Measurements from ENCODE around the gene UBR2. TPM values are rescaled to one million over a fixed set of nuclear protein-coding genes. Genes with fewer than 3 reads are reported as not detected.

Gene UBR2
- total RNA-seq, 4 donors from 2014 or later: 22.7 to 28.7 (median 25.3) TPM

DNA sequence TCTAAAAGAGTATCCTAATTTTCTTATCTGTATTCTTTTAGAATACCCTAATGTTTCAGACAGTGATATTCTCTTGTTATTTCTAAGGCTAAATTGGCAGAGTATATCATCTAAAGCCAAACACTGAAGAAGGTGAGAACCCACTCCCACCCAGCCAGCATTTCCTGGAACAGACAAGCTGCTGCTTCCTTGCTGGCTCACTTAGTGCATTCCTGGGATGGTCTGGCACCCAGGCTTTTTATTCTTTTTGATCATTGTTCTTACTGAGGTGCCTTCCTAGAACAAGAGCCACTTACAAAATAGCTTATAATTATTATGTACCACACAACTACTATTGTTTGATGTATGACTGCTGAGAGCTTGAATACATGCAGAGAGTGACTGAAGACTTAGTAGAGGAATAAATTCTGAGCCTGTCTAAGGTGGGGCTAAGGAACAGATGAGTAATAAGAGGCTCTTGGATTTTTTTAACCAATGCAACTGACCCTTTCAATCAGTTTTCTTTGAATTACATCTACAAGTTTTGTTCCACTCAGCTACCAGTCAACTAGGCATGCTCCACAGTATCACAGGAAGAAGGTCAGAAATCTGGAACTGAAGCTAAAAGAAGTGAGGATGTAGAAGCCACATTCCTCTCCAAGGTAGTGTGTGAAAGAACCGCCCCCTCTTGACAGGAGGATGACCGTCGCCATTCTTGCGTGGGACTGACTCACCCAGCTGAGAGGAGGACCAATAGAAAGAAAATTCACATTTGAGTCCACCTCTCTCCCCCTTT lies 128.5 kb downstream of the UBR2 start:
- no peak for TF ChIP-seq CTCF (IDR thresholded peaks at IDR 0.05)
- TF ChIP-seq POLR2A (IDR thresholded peaks at IDR 0.05): no peak
- 65 to 67% methylated on average over 4 of the region's 4 CpGs for WGBS, 2 donors
- no peak overlapping the region for H3K4me3 ChIP-seq (ENCODE audit: low read depth, poor library complexity, severe bottlenecking)
- no peak for DNase-seq (ENCODE audit: low spot score in 2 of 2)
- intact Hi-C loops (cut with DNase I; ENCODE audit: low total_unique reads): no loop called here

DNA sequence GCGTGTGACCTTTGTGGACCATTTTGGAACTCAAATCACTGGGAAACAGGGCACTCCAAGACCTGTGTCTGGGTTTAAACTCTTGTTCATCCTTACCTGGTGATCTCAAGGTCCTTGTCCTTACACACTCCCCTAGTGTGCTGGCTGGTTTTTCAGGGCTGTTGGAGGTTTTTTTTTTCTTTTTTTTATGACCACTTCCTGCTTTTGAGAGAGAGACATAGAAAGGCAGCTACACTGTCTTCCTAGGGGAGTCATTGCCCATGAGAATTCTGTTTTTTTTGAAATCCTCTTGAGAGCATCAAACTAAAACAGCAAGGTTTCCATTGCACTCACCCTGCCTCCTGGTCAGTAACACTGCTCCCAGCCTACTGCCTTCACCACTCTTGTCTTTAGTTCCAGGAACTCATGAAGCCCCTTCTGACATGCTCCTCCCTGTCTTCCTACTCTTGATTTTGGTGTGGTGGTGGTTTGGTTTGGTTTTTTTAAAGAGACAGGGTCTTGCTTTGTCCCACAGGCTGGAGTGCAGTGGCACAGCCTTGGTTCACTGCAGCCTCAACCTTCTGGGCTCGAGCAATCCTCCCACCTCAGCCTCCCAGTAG lies 130.0 kb downstream of the UBR2 start:
- DNase-seq (ENCODE audit: low spot score in 2 of 2): no peak
- intact Hi-C loops (cut with DNase I; ENCODE audit: low total_unique reads): no loop called here
- H3K4me3 ChIP-seq (ENCODE audit: low read depth, poor library complexity, severe bottlenecking): no peak overlapping the region
- 93 to 97% methylated on average over 2 of the region's 2 CpGs for WGBS, 2 donors
- TF ChIP-seq POLR2A (IDR thresholded peaks at IDR 0.05): no peak
- no peak for TF ChIP-seq CTCF (IDR thresholded peaks at IDR 0.05)

- no peak for DNase-seq (ENCODE audit: low spot score in 2 of 2)
- 35 to 53% methylated on average over 4 of the region's 4 CpGs for WGBS, 2 donors
- intact Hi-C loops (cut with DNase I; ENCODE audit: low total_unique reads): no loop called here
- no peak overlapping the region for H3K4me3 ChIP-seq (ENCODE audit: low read depth, poor library complexity, severe bottlenecking)
- TF ChIP-seq POLR2A (IDR thresholded peaks at IDR 0.05): no peak
- TF ChIP-seq CTCF (IDR thresholded peaks at IDR 0.05): no peak
These were observed 130.8 kb downstream of the UBR2 start for GRCh38 chr6:42694586-42694985.

DNA sequence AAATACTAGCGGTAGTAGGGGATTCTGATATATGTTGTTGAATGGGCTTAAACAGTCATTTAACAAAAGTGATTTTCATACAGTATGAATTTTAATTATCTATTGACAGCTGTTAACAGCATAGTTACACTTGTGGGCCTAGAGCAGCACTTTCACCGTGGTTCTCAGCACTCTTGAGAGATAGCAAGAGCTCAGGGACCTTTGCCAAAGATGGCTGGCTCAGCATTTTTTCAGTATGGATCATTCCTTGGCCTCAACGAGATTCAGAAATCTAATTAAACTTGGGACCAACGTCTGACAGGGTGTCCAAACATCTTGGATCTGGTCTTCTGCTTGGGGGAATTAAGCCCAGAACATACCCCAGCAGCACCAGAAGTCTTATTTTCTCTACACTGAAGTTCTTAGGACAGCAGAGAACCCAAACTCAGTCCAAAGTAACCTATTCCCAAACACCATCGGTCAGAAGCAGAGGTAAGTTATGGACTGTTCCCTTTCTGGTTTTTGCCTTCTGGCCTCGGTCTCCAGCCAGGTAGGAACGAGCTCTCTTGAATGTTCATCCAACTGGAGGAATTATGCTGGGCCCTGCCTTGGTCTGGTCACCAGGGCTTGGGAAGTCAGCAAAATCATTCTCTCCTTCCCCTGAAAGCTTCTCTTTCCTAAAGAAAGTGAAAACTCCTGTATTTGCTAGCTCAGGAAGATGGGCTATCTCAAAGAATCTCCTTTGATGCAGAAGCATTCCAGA lies 132.9 kb downstream of the UBR2 start:
- 58 to 60% methylated on average over 7 of the region's 7 CpGs for WGBS, 2 donors
- intact Hi-C loops (cut with DNase I; ENCODE audit: low total_unique reads): no loop called here

DNA sequence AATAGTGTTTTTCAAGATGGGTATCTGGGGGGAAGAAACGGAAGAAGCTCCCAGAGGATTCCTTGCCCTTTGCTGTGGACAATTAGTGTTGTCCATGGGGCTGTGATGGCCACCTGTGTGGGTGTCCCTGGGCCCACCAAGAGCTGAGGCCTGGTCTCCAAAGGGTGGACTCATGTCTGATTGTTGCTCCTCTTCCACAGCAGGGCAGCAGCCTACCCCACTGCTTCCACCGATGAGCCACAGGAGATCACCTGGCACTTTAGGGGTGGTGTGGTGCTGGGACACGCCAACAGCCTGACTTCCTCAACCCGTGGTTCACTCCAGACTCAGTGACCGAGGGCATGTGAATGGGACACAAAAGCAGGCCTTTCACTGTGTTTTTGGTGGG lies 133.4 kb downstream of the UBR2 start:
- DNase-seq (ENCODE audit: low spot score in 2 of 2): peak in 1 of 2 donors; percentile 56
- intact Hi-C loops (cut with DNase I; ENCODE audit: low total_unique reads): no loop called here
- no peak for TF ChIP-seq CTCF (IDR thresholded peaks at IDR 0.05)
- TF ChIP-seq POLR2A (IDR thresholded peaks at IDR 0.05): no peak
- 89 to 94% methylated on average over 5 of the region's 5 CpGs for WGBS, 2 donors
- H3K4me3 ChIP-seq (ENCODE audit: low read depth, poor library complexity, severe bottlenecking): no peak overlapping the region

More for the DNA sequence above, 132.9 kb downstream of the UBR2 start:
- DNase-seq (ENCODE audit: low spot score in 2 of 2): peak; percentile 36 to 86
- TF ChIP-seq POLR2A (IDR thresholded peaks at IDR 0.05) (no peak), CTCF (IDR thresholded peaks at IDR 0.05) (no peak)
- no peak overlapping the region for H3K4me3 ChIP-seq (ENCODE audit: low read depth, poor library complexity, severe bottlenecking)

Measured in lower leg skin (tissue), 4 donors.